Measurements from ENCODE around the gene TAF11L13.

TAF11L13 gene

DNA sequence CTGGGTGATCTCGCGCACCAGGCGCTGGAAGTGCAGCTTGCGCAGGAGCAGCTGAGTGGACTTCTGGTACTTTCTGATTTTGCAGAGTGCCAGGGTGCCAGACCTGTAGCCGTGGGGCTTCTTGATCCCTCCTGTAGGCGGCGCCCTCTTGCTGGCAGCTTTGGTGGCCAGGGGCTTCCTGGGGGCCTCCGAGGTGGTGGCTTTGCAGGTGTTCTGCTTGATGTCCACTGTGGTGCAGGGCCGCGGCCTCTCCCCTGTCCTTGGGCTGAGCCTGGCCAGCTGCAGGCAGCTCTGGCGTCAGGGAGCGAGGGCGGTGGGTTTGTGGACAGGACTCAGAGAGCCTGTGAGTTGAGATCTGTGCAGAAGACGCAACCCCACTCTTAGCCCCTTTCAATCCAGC, 38.5 kb downstream of the TAF11L13 start:
- Histone ChIP-seq H3K4me3 (ENCODE audit: insufficient read depth in 1 of 2, low read depth in 1 of 2, low read length in 2 of 2) (no peak overlapping the region), H3K9me3 (ENCODE audit: control insufficient read depth, low read length) (peaks cover 19% of the 10 kb centered on the region), H3K36me3 (ENCODE audit: control insufficient read depth in 1 of 2, insufficient read depth in 2 of 2, low read depth in 1 of 2, low read length in 2 of 2) (no peaks in the 10 kb centered on the region), H3K9ac (ENCODE audit: low read length) (no peak overlapping the region), H3K4me1 (ENCODE audit: control insufficient read depth, insufficient read depth, low read depth, low read length) (no peaks in the 10 kb centered on the region), H2BK120ac (ENCODE audit: low read depth, low read length) (no peak overlapping the region), H2BK12ac (ENCODE audit: low read length in 2 of 2) (no peak overlapping the region), H3K23ac (ENCODE audit: low read length in 2 of 2) (no peak overlapping the region), H2AK5ac (ENCODE audit: low read length, severe bottlenecking) (no peak overlapping the region), H3K27me3 (ENCODE audit: control insufficient read depth in 1 of 2, insufficient read depth in 1 of 2, low read length in 2 of 2) (no peaks in the 10 kb centered on the region), H4K91ac (ENCODE audit: low read length) (no peak overlapping the region), H2BK15ac (ENCODE audit: low read depth, poor library complexity, severe bottlenecking) (no peak overlapping the region), H3K4me2 (ENCODE audit: low read length, poor library complexity, severe bottlenecking) (no peak overlapping the region), H3K18ac (ENCODE audit: low read depth in 1 of 2, low read length in 2 of 2) (no peak overlapping the region), H3K79me1 (replicated peaks; ENCODE audit: low read length, poor library complexity, severe bottlenecking) (no peaks in the 10 kb centered on the region), H3K27ac (ENCODE audit: low read length, poor library complexity, severe bottlenecking) (no peak overlapping the region), H2BK5ac (ENCODE audit: low read depth, low read length, poor library complexity, severe bottlenecking) (no peak overlapping the region), H3K4ac (ENCODE audit: low read depth in 1 of 2, low read length in 2 of 2) (no peak overlapping the region), H3K14ac (ENCODE audit: low read length in 2 of 2) (no peak overlapping the region), H4K8ac (ENCODE audit: low read length) (no peak overlapping the region), H2AFZ (ENCODE audit: low read depth, low read length) (no peak overlapping the region)
- DNase-seq: no peak
- 90% methylated on average over 14 of the region's 14 CpGs for WGBS

- Histone ChIP-seq H3K4ac (ENCODE audit: low read depth in 1 of 2, low read length in 2 of 2) (no peak overlapping the region), H3K36me3 (ENCODE audit: control insufficient read depth in 1 of 2, insufficient read depth in 2 of 2, low read depth in 1 of 2, low read length in 2 of 2) (no peaks in the 10 kb centered on the region), H2BK15ac (ENCODE audit: low read depth, poor library complexity, severe bottlenecking) (no peak overlapping the region), H4K8ac (ENCODE audit: low read length) (no peak overlapping the region), H2AFZ (ENCODE audit: low read depth, low read length) (no peak overlapping the region), H3K14ac (ENCODE audit: low read length in 2 of 2) (no peak overlapping the region), H3K79me1 (replicated peaks; ENCODE audit: low read length, poor library complexity, severe bottlenecking) (no peaks in the 10 kb centered on the region), H3K18ac (ENCODE audit: low read depth in 1 of 2, low read length in 2 of 2) (no peak overlapping the region), H2AK5ac (ENCODE audit: low read length, severe bottlenecking) (no peak overlapping the region), H2BK120ac (ENCODE audit: low read depth, low read length) (no peak overlapping the region), H3K9ac (ENCODE audit: low read length) (no peak overlapping the region), H3K4me2 (ENCODE audit: low read length, poor library complexity, severe bottlenecking) (no peak overlapping the region), H2BK12ac (ENCODE audit: low read length in 2 of 2) (no peak overlapping the region), H3K27me3 (ENCODE audit: control insufficient read depth in 1 of 2, insufficient read depth in 1 of 2, low read length in 2 of 2) (no peaks in the 10 kb centered on the region), H3K4me1 (ENCODE audit: control insufficient read depth, insufficient read depth, low read depth, low read length) (no peaks in the 10 kb centered on the region), H3K23ac (ENCODE audit: low read length in 2 of 2) (no peak overlapping the region), H3K27ac (ENCODE audit: low read length, poor library complexity, severe bottlenecking) (no peak overlapping the region), H3K9me3 (ENCODE audit: control insufficient read depth, low read length) (no peaks in the 10 kb centered on the region), H4K91ac (ENCODE audit: low read length) (no peak overlapping the region), H2BK5ac (ENCODE audit: low read depth, low read length, poor library complexity, severe bottlenecking) (no peak overlapping the region), H3K4me3 (ENCODE audit: insufficient read depth in 1 of 2, low read depth in 1 of 2, low read length in 2 of 2) (no peak overlapping the region)
- DNase-seq: no peak
- WGBS: 71% methylated on average over 3 of the region's 4 CpGs
Measured at GRCh38 chr5:17678751-17679324, 47.0 kb downstream of the TAF11L13 start.

GRCh38 chr5:17679597-17680203, 47.8 kb downstream of the TAF11L13 start:
- no peak overlapping the region for H3K4me2 ChIP-seq (ENCODE audit: low read length, poor library complexity, severe bottlenecking)
- no peak overlapping the region for H2BK5ac ChIP-seq (ENCODE audit: low read depth, low read length, poor library complexity, severe bottlenecking)
- no peak overlapping the region for H3K18ac ChIP-seq (ENCODE audit: low read depth in 1 of 2, low read length in 2 of 2)
- no peak overlapping the region for H3K14ac ChIP-seq (ENCODE audit: low read length in 2 of 2)
- 88% methylated on average over 6 of the region's 8 CpGs for WGBS
- no peaks in the 10 kb centered on the region for H3K4me1 ChIP-seq (ENCODE audit: control insufficient read depth, insufficient read depth, low read depth, low read length)
- H2BK12ac ChIP-seq (ENCODE audit: low read length in 2 of 2): no peak overlapping the region
- no peaks in the 10 kb centered on the region for H3K9me3 ChIP-seq (ENCODE audit: control insufficient read depth, low read length)
- H4K91ac ChIP-seq (ENCODE audit: low read length): no peak overlapping the region
- no peak overlapping the region for H3K4ac ChIP-seq (ENCODE audit: low read depth in 1 of 2, low read length in 2 of 2)
- no peak for DNase-seq
- H2AK5ac ChIP-seq (ENCODE audit: low read length, severe bottlenecking): no peak overlapping the region
- H3K9ac ChIP-seq (ENCODE audit: low read length): no peak overlapping the region
- no peak overlapping the region for H3K23ac ChIP-seq (ENCODE audit: low read length in 2 of 2)
- no peak overlapping the region for H2AFZ ChIP-seq (ENCODE audit: low read depth, low read length)
- H2BK120ac ChIP-seq (ENCODE audit: low read depth, low read length): no peak overlapping the region
- no peak overlapping the region for H3K4me3 ChIP-seq (ENCODE audit: insufficient read depth in 1 of 2, low read depth in 1 of 2, low read length in 2 of 2)
- no peak overlapping the region for H3K27ac ChIP-seq (ENCODE audit: low read length, poor library complexity, severe bottlenecking)
- H4K8ac ChIP-seq (ENCODE audit: low read length): no peak overlapping the region
- H3K27me3 ChIP-seq (ENCODE audit: control insufficient read depth in 1 of 2, insufficient read depth in 1 of 2, low read length in 2 of 2): no peaks in the 10 kb centered on the region
- H3K36me3 ChIP-seq (ENCODE audit: control insufficient read depth in 1 of 2, insufficient read depth in 2 of 2, low read depth in 1 of 2, low read length in 2 of 2): no peaks in the 10 kb centered on the region
- no peaks in the 10 kb centered on the region for H3K79me1 ChIP-seq (replicated peaks; ENCODE audit: low read length, poor library complexity, severe bottlenecking)
- H2BK15ac ChIP-seq (ENCODE audit: low read depth, poor library complexity, severe bottlenecking): no peak overlapping the region

DNA sequence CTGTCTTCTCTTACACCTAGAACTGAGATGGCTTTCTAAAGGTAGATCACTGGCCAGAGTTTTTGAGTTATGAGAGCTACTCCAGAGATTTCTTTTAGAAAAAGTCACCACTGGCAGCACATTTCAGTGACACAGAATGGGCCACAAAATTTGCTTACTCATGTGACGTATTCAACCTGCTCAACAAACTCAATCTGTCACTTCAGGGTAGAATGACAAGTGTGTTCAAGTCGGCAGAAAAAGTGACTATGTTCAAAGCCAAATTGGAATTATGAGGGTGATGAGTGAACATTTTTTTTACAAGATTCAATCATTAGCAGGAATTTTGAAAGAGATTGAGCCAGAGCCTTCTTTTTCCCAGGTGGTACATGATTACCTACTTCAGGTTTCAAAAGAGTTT, 48.8 kb downstream of the TAF11L13 start:
- H3K9me3 ChIP-seq (ENCODE audit: control insufficient read depth, low read length): no peaks in the 10 kb centered on the region
- H2BK5ac ChIP-seq (ENCODE audit: low read depth, low read length, poor library complexity, severe bottlenecking): no peak overlapping the region
- no peaks in the 10 kb centered on the region for H3K79me1 ChIP-seq (replicated peaks; ENCODE audit: low read length, poor library complexity, severe bottlenecking)
- no peak overlapping the region for H3K4me2 ChIP-seq (ENCODE audit: low read length, poor library complexity, severe bottlenecking)
- H3K27me3 ChIP-seq (ENCODE audit: control insufficient read depth in 1 of 2, insufficient read depth in 1 of 2, low read length in 2 of 2): no peaks in the 10 kb centered on the region
- 83% methylated on average over 1 of the region's 2 CpGs for WGBS
- H3K4me1 ChIP-seq (ENCODE audit: control insufficient read depth, insufficient read depth, low read depth, low read length): no peaks in the 10 kb centered on the region
- no peak for DNase-seq
- no peak overlapping the region for H3K27ac ChIP-seq (ENCODE audit: low read length, poor library complexity, severe bottlenecking)
- no peak overlapping the region for H3K23ac ChIP-seq (ENCODE audit: low read length in 2 of 2)
- no peak overlapping the region for H3K4ac ChIP-seq (ENCODE audit: low read depth in 1 of 2, low read length in 2 of 2)
- no peak overlapping the region for H4K8ac ChIP-seq (ENCODE audit: low read length)
- H2AK5ac ChIP-seq (ENCODE audit: low read length, severe bottlenecking): no peak overlapping the region
- no peak overlapping the region for H2BK120ac ChIP-seq (ENCODE audit: low read depth, low read length)
- H3K4me3 ChIP-seq (ENCODE audit: insufficient read depth in 1 of 2, low read depth in 1 of 2, low read length in 2 of 2): no peak overlapping the region
- H4K91ac ChIP-seq (ENCODE audit: low read length): no peak overlapping the region
- no peak overlapping the region for H3K9ac ChIP-seq (ENCODE audit: low read length)
- H2BK12ac ChIP-seq (ENCODE audit: low read length in 2 of 2): no peak overlapping the region
- H2AFZ ChIP-seq (ENCODE audit: low read depth, low read length): no peak overlapping the region
- H3K36me3 ChIP-seq (ENCODE audit: control insufficient read depth in 1 of 2, insufficient read depth in 2 of 2, low read depth in 1 of 2, low read length in 2 of 2): no peaks in the 10 kb centered on the region
- no peak overlapping the region for H3K14ac ChIP-seq (ENCODE audit: low read length in 2 of 2)
- no peak overlapping the region for H3K18ac ChIP-seq (ENCODE audit: low read depth in 1 of 2, low read length in 2 of 2)
- H2BK15ac ChIP-seq (ENCODE audit: low read depth, poor library complexity, severe bottlenecking): no peak overlapping the region
